ENCODE measurements around the gene TOM1L1.

- TF ChIP-seq POLR2AphosphoS5 (IDR thresholded peaks at IDR 0.05; ENCODE audit: low read depth) (no peak), CTCF (IDR thresholded peaks at IDR 0.05; ENCODE audit: insufficient read depth, low read length) (no peak), GABPA (IDR thresholded peaks at IDR 0.05; ENCODE audit: low read depth) (no peak)
Measured at GRCh38 chr17:54864636-54865356, 35.9 kb upstream of the TOM1L1 start.
